H1 (cell line): ENCODE results near the gene LITAFD. TPM values are rescaled to one million over a fixed set of nuclear protein-coding genes. Genes with fewer than 3 reads are reported as not detected.
A peak's percentile ranks its signal among the peaks of the same experiment; 100 is the strongest.

Experiments
- CTCF ChIA-PET: fragments of 300-600 bp; sonication (Branson Sonifier 250); formaldehyde crosslinking; loops from one replicate; lab custom pipeline; 2021; ENCODE audit not compliant: partially characterized antibody; lab: Charles Lee
- POLR2A ChIA-PET: fragments of 300-600 bp; sonication (Branson Sonifier 250); formaldehyde crosslinking; loops from one replicate; lab custom pipeline; 2021; ENCODE audit warnings: inconsistent platforms; ENCODE audit not compliant: partially characterized antibody; lab: Charles Lee
- DNase-seq, 2 experiments: peaks; one replicate each; pipeline versions ENCODE4 v3.0.0 to v3.0.0-alpha.2; 2010 to 2022; ENCODE audit warnings: low spot score in 2 of 2, low read depth in 1 of 2, mixed read lengths in 1 of 2
- FAIRE-seq: peaks from 2 replicates; lab custom pipeline; 2011; peaks lifted over from hg19 to GRCh38; lab: Jason Lieb, UNC
- H2AFZ ChIP-seq: 2 replicates; pipeline ENCODE4 v1.8.1; 2012; ENCODE audit warnings: low read length, inconsistent platforms
- H2AK5ac ChIP-seq: 2 replicates; pipeline ENCODE4 v1.6.1; 2013; ENCODE audit warnings: low read depth, low read length
- H2BK120ac ChIP-seq: replicated peaks from 2 replicates; pipeline ENCODE3; 2013; ENCODE audit warnings: low read depth, low read length, inconsistent platforms
- H2BK12ac ChIP-seq: 2 replicates; pipeline ENCODE4 v1.6.1; 2013; ENCODE audit warnings: low read depth, low read length
- H2BK15ac ChIP-seq: 2 replicates; pipeline ENCODE4 v1.6.1; 2013; ENCODE audit warnings: low read length
- H2BK20ac ChIP-seq: 2 replicates; pipeline ENCODE4 v1.6.1; 2013; ENCODE audit warnings: low read length
- H2BK5ac ChIP-seq: 2 replicates; pipeline ENCODE4 v1.6.1; 2013; ENCODE audit warnings: low read depth, low read length
- H3K14ac ChIP-seq: 2 replicates; pipeline ENCODE4 v1.6.1; 2013; ENCODE audit warnings: inconsistent platforms; ENCODE audit not compliant: insufficient read length
- H3K18ac ChIP-seq: 2 replicates; pipeline ENCODE4 v1.6.1; 2013; ENCODE audit warnings: low read length; ENCODE audit errors: extremely low read depth
- H3K23ac ChIP-seq: 2 replicates; pipeline ENCODE4 v1.6.1; 2013; ENCODE audit warnings: inconsistent platforms; ENCODE audit not compliant: insufficient read length
- H3K23me2 ChIP-seq: 2 replicates; pipeline ENCODE4 v1.6.1; 2013; ENCODE audit warnings: low read depth, low read length
- H3K27ac ChIP-seq: 2 replicates; pipeline ENCODE4 v1.6.1; 2011; ENCODE audit warnings: low read depth, low read length, inconsistent platforms
- H3K27me3 ChIP-seq, 4 experiments: replicated peaks in 1 of 4; 1 replicate in 1 of 4; 2 replicates in 3 of 4; pipeline versions ENCODE4 v1.6.1 to v1.8.1; 2011 to 2013; ENCODE audit warnings: low read length in 3 of 4, mild to moderate bottlenecking in 3 of 4, inconsistent platforms in 2 of 4, mixed read lengths in 2 of 4, moderate library complexity in 1 of 4; ENCODE audit not compliant: control insufficient read depth in 3 of 4, insufficient read depth in 3 of 4; ENCODE audit errors: extremely low read depth in 1 of 4
- H3K36me3 ChIP-seq, 4 experiments: 2 replicates each; pipeline versions ENCODE4 v1.6.1 to v1.8.1; 2011 to 2013; ENCODE audit warnings: mild to moderate bottlenecking in 4 of 4, low read length in 3 of 4, moderate library complexity in 2 of 4, control low read depth in 1 of 4, inconsistent platforms in 1 of 4; ENCODE audit not compliant: insufficient read depth in 4 of 4, control insufficient read depth in 2 of 4
- H3K4ac ChIP-seq: replicated peaks from 2 replicates; pipeline ENCODE3; 2013; ENCODE audit warnings: low read length, low read depth, mixed read lengths, inconsistent platforms; ENCODE audit not compliant: insufficient read length
- H3K4me1 ChIP-seq, 4 experiments: replicated peaks in 1 of 4; 1 replicate in 1 of 4; 2 replicates in 3 of 4; pipeline versions ENCODE4 v1.6.1 to v1.8.1; 2011 to 2013; ENCODE audit warnings: low read length in 3 of 4, inconsistent platforms in 2 of 4, mixed read lengths in 1 of 4; ENCODE audit not compliant: insufficient read depth in 4 of 4, control insufficient read depth in 3 of 4
- H3K4me2 ChIP-seq, 2 experiments: 2 replicates each; pipeline versions ENCODE4 v1.6.1 to v1.8.1; 2011 to 2013; ENCODE audit warnings: low read depth in 2 of 2, low read length in 2 of 2, control low read depth in 1 of 2, inconsistent platforms in 1 of 2, mild to moderate bottlenecking in 1 of 2; ENCODE audit not compliant: insufficient read depth in 1 of 2
- H3K4me3 ChIP-seq, 4 experiments: fragments of 200-600, 300-600 bp in 1 of 4; sonication (generic), shearing (Covaris generic), sonication (Bioruptor Twin) in 1 of 4; 2 replicates each; pipeline versions ENCODE4 v1.5.1 to v1.8.1; 2011 to 2016; ENCODE audit warnings: low read length in 4 of 4, low read depth in 3 of 4, control low read depth in 2 of 4, inconsistent platforms in 2 of 4, mild to moderate bottlenecking in 2 of 4, mixed read lengths in 1 of 4, moderate library complexity in 1 of 4; ENCODE audit not compliant: insufficient read depth in 2 of 4; ENCODE audit errors: extremely low read depth in 1 of 4
- H3K56ac ChIP-seq: replicated peaks from 2 replicates; pipeline ENCODE3; 2013; ENCODE audit warnings: low read depth, mild to moderate bottlenecking, mixed read lengths, low read length, inconsistent platforms; ENCODE audit not compliant: insufficient read length
- H3K79me1 ChIP-seq: 2 replicates; pipeline ENCODE4 v1.6.1; 2013; ENCODE audit warnings: low read depth, low read length, control low read depth
- H3K79me2 ChIP-seq, 2 experiments: 2 replicates each; pipeline versions ENCODE4 v1.6.1 to v1.8.1; 2012 to 2013; ENCODE audit warnings: low read length in 2 of 2, mild to moderate bottlenecking in 2 of 2, inconsistent platforms in 1 of 2; ENCODE audit not compliant: insufficient read depth in 2 of 2, control insufficient read depth in 1 of 2
- H3K9ac ChIP-seq, 4 experiments: replicated peaks in 1 of 4; 1 replicate in 1 of 4; 2 replicates in 3 of 4; pipeline versions ENCODE4 v1.6.1 to v1.8.1; 2011 to 2013; ENCODE audit warnings: low read depth in 3 of 4, low read length in 3 of 4, control low read depth in 2 of 4, mild to moderate bottlenecking in 2 of 4, moderate library complexity in 2 of 4, inconsistent platforms in 1 of 4; ENCODE audit errors: extremely low read depth in 1 of 4
- H3K9me3 ChIP-seq, 2 experiments: 2 replicates each; pipeline versions ENCODE4 v1.6.1 to v1.8.1; 2012 to 2013; ENCODE audit warnings: mild to moderate bottlenecking in 2 of 2, moderate library complexity in 2 of 2, control low read depth in 1 of 2, inconsistent platforms in 1 of 2, low read depth in 1 of 2, low read length in 1 of 2, mixed read lengths in 1 of 2; ENCODE audit not compliant: insufficient read depth in 2 of 2
- H4K20me1 ChIP-seq, 2 experiments: replicated peaks in 1 of 2; 2 replicates each; pipeline versions ENCODE3 to v1.8.1; 2011 to 2013; ENCODE audit warnings: inconsistent platforms in 2 of 2, low read length in 2 of 2, mild to moderate bottlenecking in 1 of 2; ENCODE audit not compliant: insufficient read depth in 2 of 2, control insufficient read depth in 1 of 2
- H4K5ac ChIP-seq: 2 replicates; pipeline ENCODE4 v1.6.1; 2013; ENCODE audit warnings: low read length, low read depth, mixed read lengths, inconsistent platforms; ENCODE audit not compliant: insufficient read length
- H4K8ac ChIP-seq: 2 replicates; pipeline ENCODE4 v1.8.0; 2013; ENCODE audit warnings: mild to moderate bottlenecking, moderate library complexity, low read length, inconsistent platforms; ENCODE audit not compliant: insufficient read depth; ENCODE audit errors: extremely low read depth
- H4K91ac ChIP-seq: replicated peaks from 2 replicates; pipeline ENCODE3; 2013; ENCODE audit warnings: low read length, mixed read lengths, inconsistent platforms; ENCODE audit not compliant: insufficient read length
- WGBS, 2 experiments: shearing (Covaris generic) in 1 of 2; methylation state at CpG; one replicate each; pipeline versions ENCODE4 v1.1.6 to v1.1.7; 2013 to 2015; ENCODE audit warnings: low lambda C conversion rate in 2 of 2, mixed read lengths in 2 of 2, inconsistent platforms in 1 of 2, low coverage in 1 of 2, missing lambda C conversion rate in 1 of 2; ENCODE audit not compliant: insufficient replicate concordance in 2 of 2, insufficient coverage in 1 of 2, insufficient read length in 1 of 2; ENCODE audit errors: extremely low coverage in 1 of 2, missing lambda C conversion rate in 1 of 2; 5-methylcytosine and 5-hydroxymethylcytosine counted together
- polyA plus RNA-seq, 7 experiments: library from polyadenylated mRNA; depleted of rRNA in 3 of 7; stranded (reverse) in 5 of 7; unstranded in 2 of 7; fragments of >200 nt in 5 of 7; fragments of 200-250 nt in 2 of 7; gene quantifications; 1 replicate in 5 of 7; 2 replicates in 1 of 7; 4 replicates in 1 of 7; pipeline versions ENCODE4 v1.2.1 to v1.2.3, GENCODE V29; 2011 to 2013; ENCODE audit warnings: missing spikeins in 2 of 7, mixed read lengths in 2 of 7
- total RNA-seq: library from RNA; stranded (reverse); fragmentation: NEBNext Ultra II Directional; extraction: Animal tissue kit (Norgen Biotek cat#: 25700); gene quantifications from 2 replicates; pipeline ENCODE4 v1.2.1, GENCODE V29; 2021

LITAFD gene
- total and polyA plus RNA-seq, 2 of the 8 experiments (the other 6 are each of a cell fraction or from before 2014, with no cell fraction given), result not detected

GRCh38 chr16:8921347-8921984 is 39.3 kb downstream of the LITAFD start:
- H2BK120ac ChIP-seq, result no peak overlapping the region
- H3K23me2 ChIP-seq, result no peaks in the 10 kb centered on the region
- H3K36me3 ChIP-seq, result peaks cover 28 to 52% (median 41%) of the 10 kb centered on the region in 4 experiments
- no peak overlapping the region for H4K8ac ChIP-seq
- no peak overlapping the region for H2BK20ac ChIP-seq
- peaks cover 13% of the 10 kb centered on the region for H3K79me1 ChIP-seq
- H4K5ac ChIP-seq, result no peak overlapping the region
- FAIRE-seq, result no peak
- no peak overlapping the region for H3K23ac ChIP-seq
- H3K4ac ChIP-seq, result no peak overlapping the region
- no peaks in the 10 kb centered on the region for H3K4me1 ChIP-seq
- no peak overlapping the region for H2AK5ac ChIP-seq
- H3K18ac ChIP-seq, result no peak overlapping the region
- ChIA-PET CTCF (interaction anchor here (1.2 to 7.6 kb wide), 6 partner anchors 10 to 213 kb away, joined by 4 to 33 read pairs (median 6); no protein-coding TSS in a partner anchor), POLR2A (interaction anchor here (0.6 kb wide), 1 partner anchor 20 kb away, joined by 3 read pairs; no protein-coding TSS in a partner anchor)
- H3K14ac ChIP-seq, result no peak overlapping the region
- peak overlapping the region; percentile 14; the same call in 1 of the 2 replicates for H3K27ac ChIP-seq
- no peak for DNase-seq
- H2BK15ac ChIP-seq, result no peak overlapping the region
- H2AFZ ChIP-seq, result no peak overlapping the region
- 96% methylated on average over 10 of the region's 10 CpGs; no CpG with 5 or more reads in 1 of the 2 experiments for WGBS, 2 experiments
- peaks cover 11 to 25% of the 10 kb centered on the region in 2 experiments for H4K20me1 ChIP-seq
- H3K56ac ChIP-seq, result no peak overlapping the region
- H3K9ac ChIP-seq, result no peak overlapping the region
- H3K9me3 ChIP-seq, result no peaks in the 10 kb centered on the region
- H2BK5ac ChIP-seq, result no peak overlapping the region
- H3K79me2 ChIP-seq, result peaks cover 1 to 32% of the 10 kb centered on the region in 2 experiments; a peak in 3 of 4 replicates
- H4K91ac ChIP-seq, result no peak overlapping the region
- no peak overlapping the region for H2BK12ac ChIP-seq
- no peak overlapping the region for H3K4me3 ChIP-seq
- no peaks in the 10 kb centered on the region for H3K27me3 ChIP-seq
- no peak overlapping the region for H3K4me2 ChIP-seq
